C4-2B (cell line): Measurements from ENCODE around the gene ULK3.
A peak's percentile ranks its signal among the peaks of the same experiment; 100 is the strongest.

ENCODE experiments used
- H3K27ac ChIP-seq: fragments of 450-650 bp; 2 replicates; pipeline ENCODE4 v1.5.1; 2017
- ZFX ChIP-seq: fragments of 450-650 bp; IDR thresholded peaks from 2 replicates; pipeline ENCODE4 v1.6.1; 2017
- TF ChIP-seq, protein P1 (sequence below): fragments of 450-650 bp; conservative IDR thresholded peaks from 2 replicates; pipeline ENCODE4 v1.5.1; 2017; ENCODE audit warnings: mild to moderate bottlenecking

The ULK3 gene

GRCh38 chr15:74822233-74822632 is 20.7 kb downstream of the ULK3 start:
- H3K27ac ChIP-seq, result no peak overlapping the region

DNA sequence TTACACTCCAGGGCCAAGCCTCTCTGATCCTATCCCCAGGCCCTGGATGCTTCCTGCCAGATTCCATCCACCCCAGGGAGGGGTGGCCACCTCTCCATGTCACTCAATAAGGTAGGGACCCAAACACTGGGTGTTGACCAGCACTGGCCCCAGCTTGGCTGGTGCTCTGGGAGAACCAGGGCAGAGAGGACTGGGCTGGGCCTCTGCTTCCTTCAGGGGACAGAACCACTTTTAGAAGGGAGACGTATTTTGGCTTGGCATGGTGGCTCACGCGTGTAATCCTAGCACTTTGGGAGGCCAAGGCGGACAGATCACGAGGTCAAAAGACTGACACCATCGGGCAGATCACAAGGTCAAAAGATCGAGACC is 21.2 kb downstream of the ULK3 start:
- TF ChIP-seq, protein P1, sequence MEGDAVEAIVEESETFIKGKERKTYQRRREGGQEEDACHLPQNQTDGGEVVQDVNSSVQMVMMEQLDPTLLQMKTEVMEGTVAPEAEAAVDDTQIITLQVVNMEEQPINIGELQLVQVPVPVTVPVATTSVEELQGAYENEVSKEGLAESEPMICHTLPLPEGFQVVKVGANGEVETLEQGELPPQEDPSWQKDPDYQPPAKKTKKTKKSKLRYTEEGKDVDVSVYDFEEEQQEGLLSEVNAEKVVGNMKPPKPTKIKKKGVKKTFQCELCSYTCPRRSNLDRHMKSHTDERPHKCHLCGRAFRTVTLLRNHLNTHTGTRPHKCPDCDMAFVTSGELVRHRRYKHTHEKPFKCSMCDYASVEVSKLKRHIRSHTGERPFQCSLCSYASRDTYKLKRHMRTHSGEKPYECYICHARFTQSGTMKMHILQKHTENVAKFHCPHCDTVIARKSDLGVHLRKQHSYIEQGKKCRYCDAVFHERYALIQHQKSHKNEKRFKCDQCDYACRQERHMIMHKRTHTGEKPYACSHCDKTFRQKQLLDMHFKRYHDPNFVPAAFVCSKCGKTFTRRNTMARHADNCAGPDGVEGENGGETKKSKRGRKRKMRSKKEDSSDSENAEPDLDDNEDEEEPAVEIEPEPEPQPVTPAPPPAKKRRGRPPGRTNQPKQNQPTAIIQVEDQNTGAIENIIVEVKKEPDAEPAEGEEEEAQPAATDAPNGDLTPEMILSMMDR, result no peak
- TF ChIP-seq ZFX, result no peak
- H3K27ac ChIP-seq, result no peak overlapping the region

More at GRCh38 chr15:74822233-74822632, 20.7 kb downstream of the ULK3 start:
- TF ChIP-seq, protein P1, result no peak
- no peak for TF ChIP-seq ZFX

GRCh38 chr15:74821091-74821789 is 21.7 kb downstream of the ULK3 start:
- no peak overlapping the region for H3K27ac ChIP-seq
- no peak for TF ChIP-seq ZFX
- TF ChIP-seq, protein P1, result no peak

DNA sequence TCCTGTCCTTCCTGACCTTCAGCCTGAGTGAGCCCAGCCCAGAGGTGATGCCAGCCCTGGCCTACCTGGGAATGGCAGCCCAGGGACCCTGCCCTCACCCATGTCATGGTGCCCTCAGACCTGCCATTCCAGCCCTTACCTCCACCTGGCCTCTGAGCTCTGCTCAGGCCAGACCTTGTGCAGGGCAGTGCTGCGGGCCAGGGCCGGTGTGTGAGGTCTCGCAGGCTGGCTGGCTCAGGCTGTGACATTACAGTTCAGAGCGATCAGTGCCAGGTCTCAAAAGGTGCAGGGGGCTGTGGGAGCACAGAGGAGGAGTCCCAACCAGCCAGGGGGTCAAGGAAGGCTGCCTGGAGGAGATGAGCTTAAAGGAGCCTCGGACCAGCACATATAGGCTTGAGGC is 22.9 kb downstream of the ULK3 start:
- no peak overlapping the region for H3K27ac ChIP-seq
- TF ChIP-seq ZFX, result no peak
- TF ChIP-seq, protein P1, result no peak

- TF ChIP-seq ZFX, result no peak
- TF ChIP-seq, protein P1, result no peak; the same call in 1 of the 2 replicates
- peak overlapping the region; percentile 81 for H3K27ac ChIP-seq
These were observed 25.6 kb downstream of the ULK3 start for GRCh38 chr15:74817370-74817737.

DNA sequence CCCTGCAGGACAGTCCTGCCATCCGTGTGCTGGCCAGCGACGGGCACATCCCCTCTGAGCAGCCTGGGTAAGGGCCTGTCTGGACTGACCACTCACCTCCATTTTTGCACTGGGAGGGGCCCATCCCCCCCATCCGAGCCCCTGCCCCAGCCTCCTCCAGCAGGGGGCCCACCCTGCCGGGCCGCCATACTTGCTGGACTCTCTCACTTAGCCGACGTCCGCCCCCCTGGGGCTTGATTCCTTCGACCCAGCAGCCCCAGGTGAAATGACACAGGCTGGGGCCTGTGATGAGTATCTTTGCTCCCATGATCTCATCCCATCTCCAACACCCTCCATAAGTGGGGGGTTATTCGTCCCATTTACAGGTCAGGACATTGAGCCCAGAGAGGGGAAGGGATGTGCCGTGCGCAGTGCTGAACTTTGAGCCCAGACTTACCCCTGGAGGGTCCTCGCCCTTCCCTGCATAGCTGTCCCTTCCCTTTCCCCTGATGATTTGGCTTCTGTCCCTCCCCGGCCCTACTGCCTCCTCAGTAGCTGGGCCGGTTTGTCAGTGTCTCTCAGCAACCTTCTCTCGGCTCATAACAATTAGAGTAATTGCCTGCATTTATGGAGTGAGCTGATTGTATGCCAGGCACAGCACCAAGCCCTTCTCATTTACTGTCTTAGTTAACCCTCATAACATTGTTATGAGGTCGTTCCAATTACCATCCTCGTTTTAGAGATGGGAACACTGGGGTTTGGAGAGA is 26.2 kb downstream of the ULK3 start:
- TF ChIP-seq ZFX, result no peak
- TF ChIP-seq, protein P1, result no peak
- peak overlapping the region; percentile 81 for H3K27ac ChIP-seq

- peak overlapping the region; percentile 81 for H3K27ac ChIP-seq
- TF ChIP-seq ZFX, result no peak
- TF ChIP-seq, protein P1, result no peak
These were observed 27.0 kb downstream of the ULK3 start for GRCh38 chr15:74815961-74816360.
